GM19455 (cell line): ENCODE measurements around the gene SERPINB8.

Experiments
- ATAC-seq: cut with Tn5 transposase; IDR thresholded peaks from one replicate; pipeline ENCODE4 v1.9.1; 2021; ENCODE audit not compliant: unreplicated experiment

SERPINB8 gene

GRCh38 chr18:64009305-64009704 lies 39.4 kb downstream of the SERPINB8 start:
- no peak for ATAC-seq

GRCh38 chr18:64011513-64011912 lies 41.6 kb downstream of the SERPINB8 start:
- no peak for ATAC-seq

GRCh38 chr18:64017870-64018269 lies 48.0 kb downstream of the SERPINB8 start:
- ATAC-seq: no peak

GRCh38 chr18:64019922-64020756 lies 50.3 kb downstream of the SERPINB8 start:
- ATAC-seq: no peak

GRCh38 chr18:64026350-64026749 lies 56.5 kb downstream of the SERPINB8 start:
- no peak for ATAC-seq

- no peak for ATAC-seq
Measured at GRCh38 chr18:64027931-64028695, 58.2 kb downstream of the SERPINB8 start.

GRCh38 chr18:64029096-64029495 lies 59.2 kb downstream of the SERPINB8 start:
- ATAC-seq: no peak

- ATAC-seq: no peak
Measured at GRCh38 chr18:64031411-64031810, 61.5 kb downstream of the SERPINB8 start.

GRCh38 chr18:64032312-64032711 lies 62.4 kb downstream of the SERPINB8 start:
- ATAC-seq: no peak

GRCh38 chr18:64037812-64038414 lies 68.0 kb downstream of the SERPINB8 start:
- ATAC-seq: no peak
